Dermis microvascular lymphatic vessel endothelial cell (primary cell): ENCODE data around the gene FHIT. TPM values are rescaled to one million over a fixed set of nuclear protein-coding genes. Genes with fewer than 3 reads are reported as not detected.

Source experiments
- DNase-seq, 2 donors: peaks; one replicate each; pipeline versions ENCODE4 v3.0.0 to v3.0.0-alpha.2; 2010; ENCODE audit warnings: low read depth in 2 of 2
- total RNA-seq: library from RNA; depleted of rRNA; stranded (reverse); fragments of >200 nt; gene quantifications from 2 replicates; pipeline ENCODE4 v1.2.1, GENCODE V29; 2014

Gene FHIT
- total RNA-seq, 1 donor from 2014 or later, result 0.51 TPM

DNA sequence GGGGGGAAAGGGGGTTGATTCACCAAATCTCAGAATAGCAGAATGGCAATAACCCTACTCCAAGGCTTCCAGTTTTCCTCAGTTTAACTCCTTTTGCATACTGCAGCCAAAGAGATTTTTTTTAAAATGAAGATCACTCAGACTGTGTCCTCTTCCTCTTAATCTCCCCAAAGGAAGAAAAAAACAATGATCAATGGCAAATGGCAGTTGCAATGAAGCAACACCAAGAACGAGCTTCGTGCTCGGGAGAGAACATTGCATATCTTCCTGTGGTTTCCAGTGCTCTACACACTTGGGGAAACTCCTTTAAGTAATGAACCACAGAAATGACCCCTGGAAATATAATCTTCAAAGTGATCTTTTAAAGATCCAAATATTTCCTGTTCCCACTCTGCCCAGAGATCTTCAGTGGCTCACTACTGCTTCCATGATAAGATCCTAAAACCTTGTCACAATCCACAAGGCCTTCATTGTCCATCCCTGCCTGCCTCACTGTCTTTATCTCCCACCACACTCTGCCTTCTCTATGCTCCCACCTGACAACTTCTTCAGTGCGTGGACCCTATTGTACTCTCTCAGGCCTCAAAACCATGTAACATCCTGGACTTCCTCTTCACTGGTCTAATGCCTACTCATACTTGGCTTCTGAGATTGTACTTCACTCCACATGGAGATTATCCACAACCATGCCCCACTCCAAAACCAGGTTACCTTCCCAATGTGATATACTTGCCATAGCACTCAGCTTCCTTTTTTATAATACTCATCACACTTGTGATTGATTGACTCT lies 394.8 kb downstream of the FHIT start:
- no peak for DNase-seq

DNA sequence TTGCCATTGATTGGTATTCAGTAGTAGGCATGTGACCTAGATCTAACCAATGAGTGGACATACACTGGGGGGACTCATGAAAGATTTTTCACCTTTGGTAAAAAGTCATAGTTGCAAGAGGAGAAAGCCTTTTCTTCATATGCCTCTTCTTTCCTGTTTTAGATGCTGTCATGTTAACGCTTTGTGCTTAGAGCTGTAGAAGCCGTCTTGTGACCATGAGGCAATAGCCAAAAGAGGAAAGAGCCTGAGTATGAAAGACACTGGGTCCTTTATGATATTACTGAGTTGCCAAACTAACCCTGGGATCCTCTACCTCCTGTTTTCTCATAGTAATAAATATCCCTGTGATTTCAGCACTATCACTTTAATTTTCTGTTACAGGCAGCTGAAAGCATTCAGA lies 396.0 kb downstream of the FHIT start:
- no peak for DNase-seq

- no peak for DNase-seq
Observed at GRCh38 chr3:60854791-60855190, 396.5 kb downstream of the FHIT start.

DNA sequence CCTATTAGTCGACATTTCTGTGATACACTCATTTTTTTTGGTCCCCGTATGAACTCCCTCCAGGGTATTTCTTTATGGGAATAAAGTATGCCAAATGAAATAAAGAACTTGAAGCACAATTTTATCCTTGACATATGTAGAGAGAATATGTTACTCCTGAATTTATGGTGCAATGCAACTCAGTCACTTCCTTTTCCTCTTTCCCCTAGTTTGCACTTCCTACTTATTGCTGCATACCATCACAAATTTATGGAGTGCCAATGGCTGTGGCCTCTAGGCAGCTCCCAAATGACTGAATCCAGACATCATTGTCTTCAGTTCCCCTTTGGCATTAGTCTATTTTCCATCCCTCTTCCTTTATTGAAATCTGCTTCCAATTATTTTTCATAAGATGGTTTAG lies 403.5 kb downstream of the FHIT start:
- no peak for DNase-seq

DNA sequence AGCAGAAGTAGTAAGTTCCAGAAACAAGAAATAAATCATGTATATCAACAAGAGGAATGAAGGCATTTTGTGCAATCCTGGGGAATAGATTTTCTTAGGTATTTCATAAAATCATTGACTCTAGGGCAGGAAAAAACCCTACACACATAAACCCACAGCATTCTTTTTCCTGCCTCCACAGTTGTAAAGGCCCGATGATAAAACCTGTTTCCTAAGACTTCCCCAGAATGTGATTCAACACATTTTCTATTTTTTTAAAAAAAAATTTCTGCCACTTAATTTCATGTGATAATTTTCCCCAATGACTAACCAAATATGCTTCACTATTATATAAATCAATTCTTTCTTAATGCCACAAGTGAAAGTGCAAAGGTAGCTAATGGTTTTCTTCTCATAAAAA lies 407.0 kb downstream of the FHIT start:
- DNase-seq, result no peak

GRCh38 chr3:60841355-60841754 lies 409.9 kb downstream of the FHIT start:
- no peak for DNase-seq

DNA sequence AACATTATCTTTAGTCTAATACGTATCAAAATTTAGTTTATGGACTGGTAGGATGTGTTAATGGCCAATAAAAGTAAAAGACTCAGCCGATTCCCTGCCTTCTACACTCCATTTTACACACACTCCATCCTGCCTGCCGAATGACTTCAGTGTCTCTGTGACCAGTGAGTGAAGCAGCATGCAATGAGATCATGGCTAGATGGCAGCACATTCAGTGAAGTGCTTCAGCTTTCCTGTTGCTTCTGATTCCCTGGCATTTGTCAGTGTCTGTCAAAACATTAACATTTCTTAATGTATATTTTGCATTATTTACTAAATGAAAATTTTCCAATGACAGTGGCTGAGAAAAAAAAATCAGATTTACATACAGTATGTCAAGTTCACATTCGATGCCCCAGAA lies 412.0 kb downstream of the FHIT start:
- no peak for DNase-seq

DNA sequence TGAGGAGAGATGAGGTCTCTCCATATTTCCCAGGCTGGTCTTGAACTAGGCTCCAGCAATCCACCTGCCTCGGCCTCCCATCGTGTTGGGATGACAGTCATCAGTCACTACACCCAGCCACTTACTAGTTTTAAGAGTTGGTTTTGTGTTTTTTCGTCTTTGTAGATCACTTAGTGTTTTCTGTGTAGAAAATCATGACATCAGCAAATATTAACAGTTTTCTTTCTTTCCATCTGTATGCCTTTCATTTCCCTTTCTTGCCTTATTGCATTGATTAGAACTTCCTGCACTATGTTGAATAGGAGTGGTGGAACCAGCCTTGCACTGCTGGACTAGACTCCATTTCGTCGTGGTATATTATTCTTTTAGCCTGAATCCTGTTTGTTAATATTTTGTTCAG lies 415.5 kb downstream of the FHIT start:
- no peak for DNase-seq

GRCh38 chr3:60829058-60829457 lies 422.2 kb downstream of the FHIT start:
- DNase-seq, result no peak

DNA sequence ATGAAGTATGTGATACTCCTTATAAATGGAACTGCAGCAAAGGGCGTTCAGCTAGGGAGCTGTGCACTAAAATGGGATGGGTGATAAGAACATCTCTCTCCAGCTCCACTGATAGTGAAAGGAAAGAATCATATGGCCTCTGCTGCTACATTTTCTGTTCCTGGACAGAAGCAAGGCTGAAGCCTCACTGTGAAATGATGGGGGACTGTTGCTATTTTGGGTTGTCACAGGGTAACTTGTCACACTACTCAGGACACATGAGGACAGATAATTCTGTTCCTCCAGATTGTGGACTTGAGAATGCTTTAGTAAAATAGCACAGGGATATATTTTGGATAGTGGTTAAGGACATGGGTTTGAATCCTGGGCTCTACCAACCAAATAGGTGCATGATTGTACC lies 423.6 kb downstream of the FHIT start:
- no peak for DNase-seq

DNA sequence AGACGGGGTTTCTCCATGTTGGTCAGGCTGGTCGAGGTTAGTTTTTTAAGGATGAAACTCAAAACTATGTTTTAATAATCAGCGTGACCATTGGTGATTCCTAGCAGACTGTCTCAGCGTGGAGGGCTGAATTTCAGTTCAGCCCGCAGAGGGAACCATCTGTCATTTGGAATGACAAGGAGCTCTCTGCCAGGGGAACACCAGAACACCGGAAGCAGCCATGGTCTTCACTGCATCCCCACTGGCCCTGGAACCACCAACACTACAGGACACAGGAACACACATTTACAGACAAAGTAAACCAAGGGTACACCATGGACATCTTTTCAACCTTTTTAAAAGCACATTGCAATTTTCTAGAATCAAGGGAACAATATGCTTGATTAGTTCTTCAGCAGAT lies 424.7 kb downstream of the FHIT start:
- DNase-seq, result no peak

DNA sequence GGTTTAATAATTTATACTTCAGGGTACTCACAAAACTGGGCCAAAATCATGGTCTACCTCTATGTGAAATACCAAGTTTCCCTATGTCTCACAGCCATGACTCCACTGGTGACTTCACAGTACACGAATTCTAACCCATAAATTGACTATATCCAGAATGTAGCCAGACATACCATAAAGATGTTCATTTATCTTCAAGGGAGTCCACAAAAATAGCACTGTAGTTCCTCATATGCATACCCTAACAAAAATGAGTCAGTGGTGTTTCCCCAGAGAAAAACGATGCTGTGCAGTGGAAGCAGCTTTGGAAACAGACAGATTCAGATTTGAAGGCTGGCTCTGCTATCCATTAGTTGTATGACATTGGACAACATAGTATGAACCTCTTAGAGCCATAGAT lies 438.8 kb downstream of the FHIT start:
- no peak for DNase-seq

DNA sequence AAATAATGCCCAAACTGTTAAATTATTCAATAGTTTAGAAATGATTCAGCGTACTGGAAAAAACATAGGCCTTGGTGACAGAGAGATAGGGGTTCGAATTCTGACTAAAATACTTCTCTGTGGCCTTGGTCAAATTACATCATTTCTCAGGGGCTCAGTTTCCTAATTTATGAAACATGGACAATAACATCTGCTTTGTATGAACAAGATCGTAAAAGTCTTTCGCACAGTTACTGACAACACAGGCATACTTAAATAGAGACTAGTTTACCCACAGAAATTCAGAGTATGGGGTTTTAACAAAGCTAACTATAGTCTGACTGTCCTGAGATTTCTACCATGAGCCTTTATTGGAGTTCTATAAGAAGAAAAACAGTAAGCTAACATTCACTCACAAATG lies 440.4 kb downstream of the FHIT start:
- DNase-seq, result no peak

- DNase-seq, result no peak
Observed at GRCh38 chr3:60809857-60810610, 441.2 kb downstream of the FHIT start.

DNA sequence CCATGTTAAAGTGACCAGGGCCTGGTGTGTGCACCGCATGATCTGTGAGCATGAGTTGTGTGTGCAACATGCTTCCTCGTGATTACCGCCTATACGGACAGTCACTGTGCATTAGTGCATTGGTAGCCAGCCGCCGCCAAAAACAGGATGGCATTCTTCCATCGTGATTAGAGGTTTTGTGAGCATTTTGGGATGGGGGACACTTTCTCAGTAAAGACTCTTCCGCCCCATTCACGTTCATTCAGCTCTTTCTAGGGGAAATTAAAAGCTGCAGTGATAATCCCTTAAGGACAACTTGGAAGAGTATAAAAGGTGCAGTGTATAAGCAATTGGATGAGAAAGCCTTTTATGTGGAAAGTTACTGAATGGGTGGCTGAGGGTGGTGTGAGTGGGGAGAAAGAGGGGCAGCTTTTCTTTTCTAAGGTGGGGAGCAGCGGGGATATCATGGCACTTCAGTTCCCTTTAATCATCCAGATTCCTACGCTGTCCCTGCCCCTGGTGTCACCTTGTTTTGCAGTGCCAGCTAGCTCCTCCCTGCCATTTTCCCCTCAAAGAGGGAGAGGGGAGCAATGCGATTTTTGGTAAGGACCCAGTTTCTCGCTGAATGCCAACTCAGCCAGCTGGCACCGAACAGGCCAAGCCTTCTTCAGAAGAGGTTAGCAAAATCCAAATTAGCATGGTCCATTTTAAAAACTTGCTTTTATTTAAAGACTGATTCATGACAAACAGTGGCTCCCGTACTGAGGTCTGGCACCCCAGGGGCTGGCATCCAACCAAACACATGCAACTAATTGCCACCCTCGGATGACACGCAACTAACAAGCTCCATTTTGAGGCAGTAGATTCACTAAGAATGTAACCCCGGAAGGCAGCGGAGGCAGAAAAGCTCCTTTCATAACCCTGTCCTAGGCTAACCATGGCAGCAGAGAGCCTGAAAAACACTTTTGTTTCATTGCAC lies 447.8 kb downstream of the FHIT start:
- no peak for DNase-seq

- no peak for DNase-seq
Observed at GRCh38 chr3:60801307-60801706, 449.9 kb downstream of the FHIT start.

- no peak for DNase-seq
Observed at GRCh38 chr3:60798456-60798855, 452.8 kb downstream of the FHIT start.

DNA sequence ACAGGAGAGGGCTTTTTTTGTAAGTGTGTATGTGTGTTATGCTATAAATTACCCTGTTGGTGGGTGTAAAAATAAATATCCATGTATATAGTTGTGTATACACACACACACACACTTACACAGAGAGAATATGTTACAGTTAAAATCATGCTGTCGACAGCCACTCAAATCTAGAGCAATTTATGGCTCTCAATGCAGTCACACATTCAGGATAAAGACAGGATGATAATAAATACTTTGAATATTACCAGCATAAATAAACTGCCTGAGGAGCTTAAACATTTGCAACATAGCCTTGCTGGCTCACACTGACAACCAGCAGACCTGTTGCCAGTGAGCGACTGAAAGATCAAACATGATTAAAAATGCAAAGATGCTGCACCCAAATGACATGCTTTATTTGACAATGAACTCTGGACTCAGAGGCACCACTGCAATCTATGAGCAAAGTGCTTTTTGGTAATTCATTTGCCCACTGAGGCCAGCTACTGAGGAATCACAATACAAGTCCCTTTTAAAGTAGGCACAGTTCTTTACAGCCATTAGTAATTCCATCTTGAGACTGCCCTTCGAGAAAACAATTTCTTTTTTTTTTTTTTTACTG lies 458.9 kb downstream of the FHIT start:
- no peak for DNase-seq

DNA sequence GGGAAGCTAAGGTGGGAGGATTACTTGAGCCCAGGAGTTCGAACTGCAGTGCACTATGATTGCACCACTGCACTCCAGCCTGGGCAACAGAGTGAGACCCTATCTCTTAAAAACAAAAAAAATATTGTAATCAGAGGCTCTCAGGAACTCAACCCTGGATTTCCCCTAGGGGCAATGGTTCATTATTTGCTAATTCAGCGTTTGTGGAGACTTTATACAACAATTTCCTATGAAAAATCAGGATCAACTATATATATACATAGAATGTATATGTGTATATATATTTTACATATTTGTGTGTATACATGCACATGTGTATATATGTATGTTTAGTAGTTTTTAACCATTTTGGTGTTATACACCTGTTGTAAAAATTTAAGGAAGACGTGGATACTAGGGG lies 463.1 kb downstream of the FHIT start:
- DNase-seq, result no peak

- DNase-seq, result no peak
Observed at GRCh38 chr3:60781935-60782334, 469.3 kb downstream of the FHIT start.

- DNase-seq, result no peak
Observed at GRCh38 chr3:60779637-60780036, 471.6 kb downstream of the FHIT start.

GRCh38 chr3:60775985-60776384 lies 475.3 kb downstream of the FHIT start:
- DNase-seq, result no peak
